Vagina (tissue), 2 donors: ENCODE measurements around the gene IL2RA.

Experiments used
- POLR2A ChIP-seq, 2 donors: fragments of 450-650 bp; IDR thresholded peaks; one replicate each; pipeline ENCODE4 v1.6.1; 2017; ENCODE audit warnings: antibody characterized with exemption in 2 of 2, mild to moderate bottlenecking in 2 of 2, moderate library complexity in 2 of 2
- POLR2AphosphoS5 ChIP-seq, 2 donors: sonication (generic); formaldehyde crosslinking; IDR thresholded peaks; one replicate each; pipeline ENCODE4 v1.9.0; 2017; ENCODE audit warnings: antibody characterized with exemption in 2 of 2, mild to moderate bottlenecking in 2 of 2, low read depth in 1 of 2; ENCODE audit not compliant: insufficient read depth in 1 of 2
- TF ChIP-seq, protein P1 (sequence below), 3 experiments: fragments of 450-650 bp in 2 of 3; fragments of 200-600 bp in 1 of 3; sonication (generic) in 1 of 3; IDR thresholded peaks; one replicate each; pipeline ENCODE4 v1.5.1; 2017 to 2019; ENCODE audit warnings: antibody characterized with exemption in 3 of 3, mild to moderate bottlenecking in 2 of 3, moderate library complexity in 2 of 3

DNA sequence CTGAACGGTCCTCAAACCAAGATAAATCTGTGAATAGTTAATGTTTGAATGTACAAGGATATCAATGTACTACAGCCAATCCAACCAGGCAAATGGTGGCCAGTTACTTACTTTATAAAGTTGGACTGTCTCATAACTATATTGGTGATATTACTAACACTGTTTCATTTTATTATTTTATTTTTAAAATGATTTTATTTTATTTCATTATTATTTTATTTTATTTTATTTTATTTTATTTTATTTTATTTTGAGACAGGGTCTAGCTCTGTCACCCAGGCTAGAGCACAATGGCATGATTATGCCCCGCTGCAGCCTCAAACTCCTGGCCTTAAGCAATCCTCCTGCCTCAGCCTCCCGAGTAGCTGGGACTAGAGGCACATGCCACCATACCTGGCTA is 91.6 kb downstream of the IL2RA start:
- TF ChIP-seq POLR2A (IDR thresholded peaks at IDR 0.05) (no peak), POLR2AphosphoS5 (IDR thresholded peaks at IDR 0.05; ENCODE audit: insufficient read depth in 1 of 2, low read depth in 1 of 2) (no peak)
- TF ChIP-seq, protein P1, sequence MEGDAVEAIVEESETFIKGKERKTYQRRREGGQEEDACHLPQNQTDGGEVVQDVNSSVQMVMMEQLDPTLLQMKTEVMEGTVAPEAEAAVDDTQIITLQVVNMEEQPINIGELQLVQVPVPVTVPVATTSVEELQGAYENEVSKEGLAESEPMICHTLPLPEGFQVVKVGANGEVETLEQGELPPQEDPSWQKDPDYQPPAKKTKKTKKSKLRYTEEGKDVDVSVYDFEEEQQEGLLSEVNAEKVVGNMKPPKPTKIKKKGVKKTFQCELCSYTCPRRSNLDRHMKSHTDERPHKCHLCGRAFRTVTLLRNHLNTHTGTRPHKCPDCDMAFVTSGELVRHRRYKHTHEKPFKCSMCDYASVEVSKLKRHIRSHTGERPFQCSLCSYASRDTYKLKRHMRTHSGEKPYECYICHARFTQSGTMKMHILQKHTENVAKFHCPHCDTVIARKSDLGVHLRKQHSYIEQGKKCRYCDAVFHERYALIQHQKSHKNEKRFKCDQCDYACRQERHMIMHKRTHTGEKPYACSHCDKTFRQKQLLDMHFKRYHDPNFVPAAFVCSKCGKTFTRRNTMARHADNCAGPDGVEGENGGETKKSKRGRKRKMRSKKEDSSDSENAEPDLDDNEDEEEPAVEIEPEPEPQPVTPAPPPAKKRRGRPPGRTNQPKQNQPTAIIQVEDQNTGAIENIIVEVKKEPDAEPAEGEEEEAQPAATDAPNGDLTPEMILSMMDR (IDR thresholded peaks at IDR 0.05), result no peak
